GM23338 (cell line): ENCODE measurements around the gene KCNMA1.

Experiments used
- CREB1 ChIP-seq: fragments of 250-450 bp; sonication (Bioruptor Pico); IDR thresholded peaks from 2 replicates; pipeline ENCODE4 v1.5.0; 2020; ENCODE audit warnings: low read depth, mild to moderate bottlenecking, moderate library complexity
- EZH2 ChIP-seq: fragments of 200-600 bp; sonication (generic); IDR thresholded peaks from one replicate; pipeline ENCODE4 v1.8.0; 2017; ENCODE audit warnings: antibody characterized with exemption, mild to moderate bottlenecking, low read depth; ENCODE audit not compliant: unreplicated experiment
- EZH2phosphoT487 ChIP-seq: fragments of 200-600 bp; sonication (generic); IDR thresholded peaks from one replicate; pipeline ENCODE4 v1.8.1; 2018; ENCODE audit warnings: antibody characterized with exemption; ENCODE audit not compliant: unreplicated experiment
- JUNB ChIP-seq: IDR thresholded peaks from one replicate; pipeline ENCODE4 v1.6.1; 2016; ENCODE audit warnings: antibody characterized with exemption; ENCODE audit not compliant: unreplicated experiment
- NANOG ChIP-seq: IDR thresholded peaks from 2 replicates; pipeline ENCODE4 v1.6.1; 2016; ENCODE audit warnings: antibody characterized with exemption, borderline replicate concordance
- POLR2AphosphoS5 ChIP-seq: IDR thresholded peaks from 2 replicates; pipeline ENCODE4 v1.6.1; 2016; ENCODE audit warnings: antibody characterized with exemption, low read depth
- REST ChIP-seq: IDR thresholded peaks from one replicate; pipeline ENCODE4 v1.6.1; 2018; ENCODE audit warnings: antibody characterized with exemption; ENCODE audit not compliant: unreplicated experiment
- STAT1 ChIP-seq: IDR thresholded peaks from one replicate; pipeline ENCODE4 v1.6.1; 2016; ENCODE audit warnings: antibody characterized with exemption; ENCODE audit not compliant: unreplicated experiment
- TF ChIP-seq, protein P1 (sequence below), 2 experiments: fragments of 200-600 bp in 1 of 2; sonication (generic) in 1 of 2; conservative IDR thresholded peaks; 2 replicates each; pipeline versions ENCODE4 v1.5.1 to v1.6.1; 2016 to 2017; ENCODE audit warnings: antibody characterized with exemption in 2 of 2, low read depth in 2 of 2, mild to moderate bottlenecking in 2 of 2, moderate library complexity in 1 of 2

DNA sequence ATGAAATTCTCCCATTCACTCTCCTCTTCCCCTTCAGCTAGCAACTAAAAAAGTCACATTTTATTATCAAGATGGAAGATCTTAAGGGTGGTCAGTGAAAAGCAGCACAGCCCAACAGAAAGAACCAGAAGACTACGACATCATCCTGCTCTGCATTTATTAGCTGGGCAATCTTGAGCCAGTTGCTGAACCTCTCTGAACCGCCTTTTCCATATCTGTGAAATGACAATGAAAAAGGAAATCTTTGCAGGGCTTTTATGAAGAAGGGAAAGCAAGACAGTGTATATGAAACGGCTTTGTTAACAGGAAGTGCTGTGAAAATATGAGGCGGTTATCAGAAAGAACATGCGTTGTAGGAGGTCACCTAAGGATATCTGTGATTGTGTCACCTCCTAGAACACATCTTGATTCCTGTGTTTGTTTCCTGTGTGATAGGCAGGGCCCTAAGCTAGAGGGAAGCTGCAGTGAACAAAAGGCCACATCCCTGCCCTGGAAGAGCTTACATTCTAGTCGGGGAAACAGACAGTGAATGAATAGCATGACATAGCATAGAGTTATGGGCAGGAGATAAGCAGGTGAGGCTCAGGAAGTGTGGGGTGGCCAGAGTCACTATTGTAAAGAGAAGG, 36.0 kb upstream of the KCNMA1 start:
- TF ChIP-seq, protein P1, sequence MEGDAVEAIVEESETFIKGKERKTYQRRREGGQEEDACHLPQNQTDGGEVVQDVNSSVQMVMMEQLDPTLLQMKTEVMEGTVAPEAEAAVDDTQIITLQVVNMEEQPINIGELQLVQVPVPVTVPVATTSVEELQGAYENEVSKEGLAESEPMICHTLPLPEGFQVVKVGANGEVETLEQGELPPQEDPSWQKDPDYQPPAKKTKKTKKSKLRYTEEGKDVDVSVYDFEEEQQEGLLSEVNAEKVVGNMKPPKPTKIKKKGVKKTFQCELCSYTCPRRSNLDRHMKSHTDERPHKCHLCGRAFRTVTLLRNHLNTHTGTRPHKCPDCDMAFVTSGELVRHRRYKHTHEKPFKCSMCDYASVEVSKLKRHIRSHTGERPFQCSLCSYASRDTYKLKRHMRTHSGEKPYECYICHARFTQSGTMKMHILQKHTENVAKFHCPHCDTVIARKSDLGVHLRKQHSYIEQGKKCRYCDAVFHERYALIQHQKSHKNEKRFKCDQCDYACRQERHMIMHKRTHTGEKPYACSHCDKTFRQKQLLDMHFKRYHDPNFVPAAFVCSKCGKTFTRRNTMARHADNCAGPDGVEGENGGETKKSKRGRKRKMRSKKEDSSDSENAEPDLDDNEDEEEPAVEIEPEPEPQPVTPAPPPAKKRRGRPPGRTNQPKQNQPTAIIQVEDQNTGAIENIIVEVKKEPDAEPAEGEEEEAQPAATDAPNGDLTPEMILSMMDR (conservative IDR thresholded peaks at IDR 0.05; ENCODE audit: low read depth in 2 of 2) = no peak
- TF ChIP-seq EZH2 = no peak
- no peak for TF ChIP-seq REST
- no peak for TF ChIP-seq STAT1
- TF ChIP-seq JUNB = no peak
- no peak for TF ChIP-seq EZH2phosphoT487
- TF ChIP-seq POLR2AphosphoS5 = no peak
- TF ChIP-seq CREB1 (CRISPR knock-in tag) = no peak
- no peak for TF ChIP-seq NANOG
